NB4 (cell line): ENCODE data around the gene HERC4.

Experiments used
- DNase-seq: peaks from one replicate; pipeline ENCODE4 v3.0.0; 2010; ENCODE audit warnings: low read depth
- H3K4me3 ChIP-seq: one replicate; pipeline ENCODE4 v1.5.1; 2011; ENCODE audit warnings: mild to moderate bottlenecking, low read depth, low read length, moderate library complexity
- MYC ChIP-seq: IDR thresholded peaks from 2 replicates; pipeline ENCODE4 v1.6.1; 2011; ENCODE audit warnings: low read depth, low read length
- POLR2A ChIP-seq: IDR thresholded peaks from 2 replicates; pipeline ENCODE4 v1.6.1; 2011; ENCODE audit warnings: mild to moderate bottlenecking; ENCODE audit not compliant: insufficient read length; ENCODE audit errors: extremely low read depth
- TF ChIP-seq, protein P1 (sequence below): IDR thresholded peaks from 2 replicates; pipeline ENCODE4 v1.6.1; 2011; ENCODE audit warnings: low read depth, low read length
- TF ChIP-seq, protein P2 (sequence below): IDR thresholded peaks from one replicate; pipeline ENCODE4 v1.5.1; 2012; ENCODE audit warnings: low read depth, low read length

The HERC4 gene

DNA sequence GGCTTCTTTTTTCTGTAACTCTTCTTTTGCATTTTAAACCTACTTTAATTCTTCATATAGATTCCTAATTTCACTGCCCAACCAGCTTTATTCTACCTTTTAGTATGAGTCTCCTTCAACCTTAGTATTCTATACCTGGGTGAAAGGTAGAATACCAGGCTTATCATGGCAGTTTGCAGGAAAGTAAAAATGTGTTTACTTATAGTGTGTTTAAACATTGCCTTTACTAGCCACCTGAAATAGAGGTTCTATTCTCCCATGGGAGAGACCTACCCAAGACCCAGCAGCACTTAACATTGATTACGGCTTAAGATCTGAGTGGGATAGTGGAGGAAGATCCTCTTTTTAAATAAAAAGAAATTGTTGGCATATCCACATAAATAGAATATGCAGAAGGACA is 32.6 kb upstream of the HERC4 start:
- H3K4me3 ChIP-seq, result no peak overlapping the region
- TF ChIP-seq MYC, result no peak
- TF ChIP-seq, protein P1, sequence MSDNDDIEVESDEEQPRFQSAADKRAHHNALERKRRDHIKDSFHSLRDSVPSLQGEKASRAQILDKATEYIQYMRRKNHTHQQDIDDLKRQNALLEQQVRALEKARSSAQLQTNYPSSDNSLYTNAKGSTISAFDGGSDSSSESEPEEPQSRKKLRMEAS, result no peak
- no peak for TF ChIP-seq POLR2A
- TF ChIP-seq, protein P2, sequence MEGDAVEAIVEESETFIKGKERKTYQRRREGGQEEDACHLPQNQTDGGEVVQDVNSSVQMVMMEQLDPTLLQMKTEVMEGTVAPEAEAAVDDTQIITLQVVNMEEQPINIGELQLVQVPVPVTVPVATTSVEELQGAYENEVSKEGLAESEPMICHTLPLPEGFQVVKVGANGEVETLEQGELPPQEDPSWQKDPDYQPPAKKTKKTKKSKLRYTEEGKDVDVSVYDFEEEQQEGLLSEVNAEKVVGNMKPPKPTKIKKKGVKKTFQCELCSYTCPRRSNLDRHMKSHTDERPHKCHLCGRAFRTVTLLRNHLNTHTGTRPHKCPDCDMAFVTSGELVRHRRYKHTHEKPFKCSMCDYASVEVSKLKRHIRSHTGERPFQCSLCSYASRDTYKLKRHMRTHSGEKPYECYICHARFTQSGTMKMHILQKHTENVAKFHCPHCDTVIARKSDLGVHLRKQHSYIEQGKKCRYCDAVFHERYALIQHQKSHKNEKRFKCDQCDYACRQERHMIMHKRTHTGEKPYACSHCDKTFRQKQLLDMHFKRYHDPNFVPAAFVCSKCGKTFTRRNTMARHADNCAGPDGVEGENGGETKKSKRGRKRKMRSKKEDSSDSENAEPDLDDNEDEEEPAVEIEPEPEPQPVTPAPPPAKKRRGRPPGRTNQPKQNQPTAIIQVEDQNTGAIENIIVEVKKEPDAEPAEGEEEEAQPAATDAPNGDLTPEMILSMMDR, result no peak
- DNase-seq, result no peak

DNA sequence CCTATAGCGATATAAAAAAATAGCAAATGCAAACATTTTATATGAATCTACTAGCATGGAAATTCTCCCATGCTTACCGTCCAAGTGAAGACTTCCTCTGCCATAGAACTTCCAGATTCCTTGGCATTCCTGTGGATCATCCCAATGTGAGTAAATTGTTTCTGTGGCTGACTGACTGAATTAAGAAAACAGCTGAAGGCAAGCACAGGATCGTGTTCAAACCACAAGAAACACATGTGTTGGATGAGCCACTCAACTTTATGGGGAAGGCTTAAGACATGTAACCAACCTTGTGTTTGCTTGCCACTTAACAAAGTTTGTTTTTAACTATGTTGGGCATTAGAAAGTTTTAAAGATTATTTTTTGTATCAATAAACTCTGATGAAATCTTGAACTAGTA is 31.6 kb upstream of the HERC4 start:
- no peak for DNase-seq
- TF ChIP-seq, protein P1, result peak; percentile 49; the same call in 1 of the 2 replicates
- no peak for TF ChIP-seq MYC
- no peak for TF ChIP-seq POLR2A
- H3K4me3 ChIP-seq, result no peak overlapping the region

DNA sequence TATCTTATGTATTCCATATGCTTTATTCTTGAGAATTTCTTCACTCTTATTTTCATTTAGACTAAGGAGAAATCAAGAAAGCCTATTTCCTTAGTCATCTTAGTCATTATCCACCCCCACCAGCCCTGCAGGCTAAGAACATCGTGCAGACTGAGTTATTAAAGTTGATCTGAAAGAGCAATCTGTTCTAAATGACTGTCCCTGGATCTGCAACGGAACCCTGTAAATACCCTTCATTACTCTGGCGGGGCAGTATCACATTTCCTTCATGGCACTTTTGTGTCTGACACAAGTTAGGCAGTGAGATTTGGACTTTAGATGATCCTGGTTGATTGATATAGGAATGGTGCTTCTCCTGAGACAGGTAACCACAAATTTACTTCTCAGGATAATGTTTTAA is 30.7 kb upstream of the HERC4 start:
- no peak for DNase-seq
- H3K4me3 ChIP-seq, result no peak overlapping the region
- TF ChIP-seq, protein P1, result no peak
- TF ChIP-seq MYC, result no peak
- TF ChIP-seq POLR2A, result no peak

DNA sequence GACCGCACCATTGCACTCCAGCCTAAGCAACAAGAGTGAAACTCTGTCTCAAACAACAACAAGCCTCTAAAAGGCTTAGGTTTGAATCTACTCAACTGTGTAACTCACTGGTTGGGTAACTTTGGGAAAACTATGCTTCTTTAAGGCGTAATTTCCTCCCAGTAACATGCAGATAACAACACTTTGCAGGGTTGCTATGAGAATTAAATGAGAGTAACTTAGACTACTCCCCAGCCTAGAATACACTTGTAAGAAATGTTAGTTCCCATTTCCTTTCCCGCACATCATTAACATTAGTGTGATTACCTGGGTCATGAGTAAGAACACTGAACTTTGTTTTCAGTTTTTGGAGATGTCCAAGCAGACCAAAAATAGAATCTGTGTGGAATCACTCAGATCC is 28.8 kb upstream of the HERC4 start:
- TF ChIP-seq, protein P2, result no peak
- TF ChIP-seq, protein P1, result no peak
- TF ChIP-seq POLR2A (no peak), MYC (no peak)
- no peak for DNase-seq
- H3K4me3 ChIP-seq, result no peak overlapping the region

DNA sequence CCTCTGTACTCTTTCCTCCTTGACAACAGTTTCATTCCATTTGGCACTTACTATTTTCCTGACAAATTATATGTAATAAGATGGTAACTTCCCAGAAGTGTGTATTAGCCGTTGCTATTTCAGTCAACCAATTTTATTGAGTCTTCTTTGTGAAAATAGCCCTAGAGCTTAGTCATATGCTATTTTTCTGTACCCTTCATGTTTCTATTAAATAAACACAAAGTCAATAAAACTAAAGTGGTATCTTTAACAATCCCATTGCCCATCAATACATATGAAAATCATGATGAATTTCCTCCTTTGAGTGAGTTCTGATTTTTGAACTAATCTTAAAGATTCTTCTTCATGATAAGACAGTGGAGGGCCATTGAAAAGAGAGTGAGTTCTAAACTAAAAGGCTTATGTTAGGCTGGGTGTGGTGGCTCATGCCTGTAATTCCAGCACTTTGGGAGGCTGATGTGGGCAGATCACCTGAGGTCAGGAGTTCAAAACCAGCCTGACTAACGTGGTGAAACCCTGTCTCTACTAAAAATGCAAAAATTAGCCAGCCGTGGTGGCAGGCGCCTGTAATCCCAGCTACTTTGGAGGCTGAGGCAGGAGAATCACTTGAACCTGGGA is 28.3 kb upstream of the HERC4 start:
- no peak overlapping the region for H3K4me3 ChIP-seq
- DNase-seq, result no peak
- TF ChIP-seq, protein P1, result no peak
- no peak for TF ChIP-seq MYC
- TF ChIP-seq POLR2A, result no peak
- TF ChIP-seq, protein P2, result no peak

DNA sequence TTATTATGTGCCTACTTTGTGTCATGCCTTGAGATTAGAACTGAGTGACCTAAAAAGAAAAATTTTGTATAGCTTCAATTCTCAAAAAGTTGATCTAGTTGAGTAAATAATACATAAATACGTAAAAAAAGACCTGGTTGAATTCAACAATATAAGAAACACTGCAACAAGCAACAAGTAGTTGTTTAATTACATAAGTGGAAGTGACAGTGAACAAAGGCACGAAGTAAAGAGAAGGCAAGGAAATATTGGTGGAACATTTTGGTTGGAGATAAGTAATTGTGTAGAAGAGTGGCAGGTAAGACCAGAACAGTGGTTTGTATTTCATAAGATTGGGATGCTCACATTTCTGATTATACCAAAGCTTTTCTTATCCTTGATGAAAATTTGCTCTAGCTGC is 26.0 kb upstream of the HERC4 start:
- no peak overlapping the region for H3K4me3 ChIP-seq
- no peak for DNase-seq
- TF ChIP-seq, protein P2, result no peak
- TF ChIP-seq POLR2A (no peak), MYC (no peak)
- TF ChIP-seq, protein P1, result no peak

DNA sequence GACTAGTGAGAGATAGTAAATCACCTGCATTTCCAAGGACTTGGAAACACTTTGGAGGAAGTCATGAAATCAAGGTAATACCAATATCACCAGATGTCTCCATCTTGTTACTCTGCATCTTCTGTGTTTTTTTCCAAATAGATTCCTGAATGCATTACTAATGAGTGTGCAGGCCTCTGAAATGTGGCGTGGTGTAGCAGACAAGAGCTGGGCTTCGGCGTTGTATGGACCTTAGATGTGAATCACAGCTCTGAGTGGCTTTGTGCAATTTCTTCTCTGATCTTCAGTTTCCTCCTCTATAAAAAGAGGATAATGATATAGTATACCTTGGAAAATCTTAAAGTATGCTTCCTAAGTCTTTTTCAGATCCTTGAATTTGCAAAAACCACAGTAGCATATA is 24.7 kb upstream of the HERC4 start:
- no peak for TF ChIP-seq POLR2A
- TF ChIP-seq, protein P1, result no peak
- no peak for TF ChIP-seq MYC
- TF ChIP-seq, protein P2, result no peak
- H3K4me3 ChIP-seq, result no peak overlapping the region
- DNase-seq, result no peak
